OCI-LY7 (cell line): ENCODE measurements around the gene EFNA2. TPM values are rescaled to one million over a fixed set of nuclear protein-coding genes. Genes with fewer than 3 reads are reported as not detected.
A peak's percentile ranks its signal among the peaks of the same experiment; 100 is the strongest.

Source experiments
- BruUV-seq: library from RNA; stranded (reverse); fragments of 400-500 nt; replicated peaks from 2 replicates; lab custom pipeline; 2021; lab: Mats Ljungman, UMichigan
- CTCF ChIA-PET: fragments of 300-600 bp; sonication (Branson Sonifier 250); formaldehyde crosslinking; loops from one replicate; lab custom pipeline; 2022; ENCODE audit warnings: antibody characterized with exemption; ENCODE audit not compliant: unreplicated experiment; lab: Charles Lee
- POLR2A ChIA-PET: fragments of 300-600 bp; sonication (Branson Sonifier 250); formaldehyde crosslinking; loops from one replicate; lab custom pipeline; 2022; ENCODE audit warnings: antibody characterized with exemption; lab: Charles Lee
- DNase-seq: peaks from one replicate; pipeline ENCODE4 v3.0.0-alpha.2; 2015; ENCODE audit warnings: low spot score
- H2AFZ ChIP-seq: fragments of 200-600 bp; sonication (generic), shearing (Covaris generic); 2 replicates; pipeline ENCODE4 v1.6.1; 2014; ENCODE audit warnings: mild to moderate bottlenecking, antibody characterized with exemption, low read length, moderate library complexity
- H3K27ac ChIP-seq: fragments of 200-600 bp; sonication (generic); 2 replicates; pipeline ENCODE4 v1.5.1; 2014; ENCODE audit warnings: mixed run types, low read depth, mild to moderate bottlenecking, moderate library complexity, low read length, inconsistent platforms; ENCODE audit not compliant: poor library complexity, severe bottlenecking
- H3K36me3 ChIP-seq: fragments of 200-600 bp; sonication (generic); 2 replicates; pipeline ENCODE4 v1.6.1; 2014; ENCODE audit warnings: mild to moderate bottlenecking, antibody characterized with exemption, low read length, moderate library complexity, mixed read lengths; ENCODE audit not compliant: insufficient read depth
- H3K4me1 ChIP-seq: fragments of 200-600 bp; sonication (generic); 2 replicates; pipeline ENCODE4 v1.5.1; 2014; ENCODE audit warnings: mild to moderate bottlenecking, low read length; ENCODE audit not compliant: insufficient read depth, poor library complexity, severe bottlenecking
- H3K4me2 ChIP-seq: fragments of 200-600 bp; sonication (generic); 2 replicates; pipeline ENCODE4 v1.6.1; 2014; ENCODE audit warnings: mild to moderate bottlenecking, low read length
- H3K4me3 ChIP-seq: fragments of 200-600 bp; sonication (generic); 2 replicates; pipeline ENCODE4 v1.5.1; 2014; ENCODE audit warnings: mild to moderate bottlenecking, low read depth, low read length; ENCODE audit not compliant: poor library complexity, severe bottlenecking
- H3K79me2 ChIP-seq: fragments of 200-600 bp; sonication (generic); 2 replicates; pipeline ENCODE4 v1.6.1; 2016; ENCODE audit warnings: low read depth, mild to moderate bottlenecking, low read length, moderate library complexity, mixed read lengths; ENCODE audit not compliant: insufficient read depth
- H3K9me2 ChIP-seq: fragments of 200-600 bp; sonication (generic); 2 replicates; pipeline ENCODE4 v1.6.1; 2016; ENCODE audit warnings: mild to moderate bottlenecking, low read length, mixed read lengths; ENCODE audit not compliant: insufficient read depth
- H3K9me3 ChIP-seq: fragments of 200-600 bp; sonication (generic); 2 replicates; pipeline ENCODE4 v1.6.1; 2014; ENCODE audit warnings: mild to moderate bottlenecking, mixed run types, low read length, mixed read lengths
- H4K20me1 ChIP-seq: fragments of 200-600 bp; sonication (generic); 2 replicates; pipeline ENCODE4 v1.6.1; 2014; ENCODE audit warnings: mild to moderate bottlenecking, antibody characterized with exemption, low read length, moderate library complexity, mixed read lengths; ENCODE audit not compliant: insufficient read depth
- CTCF ChIP-seq: fragments of 200-600 bp; sonication (generic); conservative IDR thresholded peaks from 2 replicates; pipeline ENCODE4 v1.5.1; 2014; ENCODE audit warnings: mild to moderate bottlenecking, antibody characterized with exemption, low read length, moderate library complexity, mixed read lengths
- EZH2phosphoT487 ChIP-seq: fragments of 200-600 bp; sonication (generic); IDR thresholded peaks from 2 replicates; pipeline ENCODE4 v1.6.1; 2018; ENCODE audit warnings: low read depth, borderline replicate concordance, mild to moderate bottlenecking, mixed run types, antibody characterized with exemption, low read length, moderate library complexity, mixed read lengths
- intact Hi-C: fragments of 100-400 bp; cut with micrococcal nuclease; formaldehyde crosslinking; loops from one replicate; pipeline ENCODE4 v1.10.0; 2022; ENCODE audit not compliant: unreplicated experiment
- total RNA-seq, 2 experiments: library from RNA; depleted of rRNA in 1 of 2; stranded (reverse); fragments of >200 nt in 1 of 2; shearing (Covaris generic) in 1 of 2; gene quantifications; 2 replicates each; pipeline ENCODE4 v1.2.3, GENCODE V29; 2014 to 2022

The EFNA2 gene
- total RNA-seq, 2 experiments from 2014 or later: not detected

- no peak for DNase-seq
- ChIA-PET POLR2A (no interaction called here), CTCF (no interaction called here)
- BruUV-seq: no TSS peak
- intact Hi-C loops: no loop called here
- Histone ChIP-seq H3K9me2 (no peaks in the 10 kb centered on the region), H3K36me3 (peaks cover 11% of the 10 kb centered on the region; the same call in 1 of the 2 replicates), H4K20me1 (no peaks in the 10 kb centered on the region), H3K27ac (no peak overlapping the region), H3K4me1 (peaks cover 33% of the 10 kb centered on the region), H3K4me2 (no peak overlapping the region), H3K9me3 (no peaks in the 10 kb centered on the region), H3K4me3 (no peak overlapping the region), H3K79me2 (peaks cover 13% of the 10 kb centered on the region; the same call in 1 of the 2 replicates), H2AFZ (no peak overlapping the region)
- TF ChIP-seq CTCF: no peak
- no peak for TF ChIP-seq EZH2phosphoT487
These were observed 46.3 kb upstream of the EFNA2 start for GRCh38 chr19:1239420-1239795.

GRCh38 chr19:1239796-1240737 is 45.6 kb upstream of the EFNA2 start:
- no peaks in the 10 kb centered on the region for H3K9me3 ChIP-seq
- H4K20me1 ChIP-seq: no peaks in the 10 kb centered on the region
- no peak for TF ChIP-seq EZH2phosphoT487
- peak; percentile 79 for TF ChIP-seq CTCF
- peaks cover 16% of the 10 kb centered on the region; the same call in 1 of the 2 replicates for H3K79me2 ChIP-seq
- CTCF ChIA-PET: no interaction called here
- peaks cover 16% of the 10 kb centered on the region; the same call in 1 of the 2 replicates for H3K36me3 ChIP-seq
- peak overlapping the region; percentile 86 for H3K4me2 ChIP-seq
- no peaks in the 10 kb centered on the region for H3K9me2 ChIP-seq
- intact Hi-C loops: loop anchor here (2.0 kb wide), 1 partner anchor 107 kb away; no protein-coding TSS in a partner anchor
- POLR2A ChIA-PET: interaction anchor here (0.7 to 1.2 kb wide), 2 partner anchors 29 to 237 kb away, joined by 3 to 8 read pairs; no protein-coding TSS in a partner anchor
- no peak overlapping the region for H3K27ac ChIP-seq
- peak; percentile 89 for DNase-seq
- peaks cover 39% of the 10 kb centered on the region for H3K4me1 ChIP-seq
- H2AFZ ChIP-seq: peak overlapping the region; percentile 24; the same call in 1 of the 2 replicates
- peak overlapping the region; percentile 48 for H3K4me3 ChIP-seq
- BruUV-seq: no TSS peak
